ENCODE measurements around the gene IPO4.
"Not testable (repeated sequence)": the region's sequence is repeated elsewhere in the genome, so short reads cannot be mapped to it uniquely, and the experiment has no call there.

IPO4 gene

DNA sequence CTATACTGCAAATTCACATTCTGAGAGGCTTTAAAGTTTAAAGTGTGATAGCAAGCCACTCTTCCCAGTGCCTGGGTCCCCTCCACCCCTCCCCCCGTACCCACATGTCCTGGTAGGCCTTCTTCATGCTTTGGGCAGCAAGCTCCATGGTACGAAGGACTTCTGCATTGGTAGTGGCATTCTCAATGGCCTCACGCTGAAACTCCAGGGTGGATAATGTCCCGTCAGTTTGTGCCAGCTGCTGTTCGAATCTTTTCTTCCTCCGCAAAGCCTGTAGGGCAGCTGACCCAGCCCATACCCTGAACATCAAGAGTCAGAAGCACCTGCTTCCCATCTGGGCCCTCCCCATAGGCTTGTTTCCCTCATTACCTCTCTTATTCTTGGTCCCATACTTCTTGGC is 22.7 kb upstream of the IPO4 start:
- H3K9me3 Mint-ChIP-seq = no peaks in the 10 kb centered on the region
- no peak for DNase-seq
- H3K27me3 Mint-ChIP-seq = peaks cover 6% of the 10 kb centered on the region
- CTCF ChIA-PET = interaction anchor here (1.1 kb wide), 1 partner anchor 153 kb away, joined by 3 read pairs; no protein-coding TSS in a partner anchor
- peak overlapping the region; percentile 81 for H3K4me3 Mint-ChIP-seq
- peaks cover 70% of the 10 kb centered on the region for H3K4me1 Mint-ChIP-seq
- peaks cover 63% of the 10 kb centered on the region for H3K36me3 Mint-ChIP-seq
- peak overlapping the region; percentile 95 for H3K27ac Mint-ChIP-seq

- Mint-ChIP-seq H3K27ac (no peak overlapping the region), H3K4me3 (no peak overlapping the region), H3K9me3 (peaks cover 6% of the 10 kb centered on the region), H3K27me3 (no peaks in the 10 kb centered on the region), H3K36me3 (peaks cover 80% of the 10 kb centered on the region), H3K4me1 (peaks cover 38% of the 10 kb centered on the region)
- no peak for DNase-seq
- CTCF ChIA-PET = interaction anchor here (1.1 to 1.3 kb wide), 2 partner anchors 12 to 100 kb away, joined by 3 read pairs; partner anchors contain the start of gene CIDEB
Observed at GRCh38 chr14:24207625-24208024, 19.0 kb upstream of the IPO4 start.

- Mint-ChIP-seq H3K27me3 (no peaks in the 10 kb centered on the region), H3K4me1 (peaks cover 34% of the 10 kb centered on the region), H3K9me3 (peaks cover 10% of the 10 kb centered on the region), H3K36me3 (peaks cover 83% of the 10 kb centered on the region), H3K27ac (peak overlapping the region; percentile 58), H3K4me3 (no peak overlapping the region)
- DNase-seq = no peak
- CTCF ChIA-PET = interaction anchor here (1.1 to 1.3 kb wide), 3 partner anchors 8 to 101 kb away, joined by 3 read pairs; partner anchors contain the start of genes CIDEB and MDP1
Observed at GRCh38 chr14:24207104-24207551, 18.5 kb upstream of the IPO4 start.

DNA sequence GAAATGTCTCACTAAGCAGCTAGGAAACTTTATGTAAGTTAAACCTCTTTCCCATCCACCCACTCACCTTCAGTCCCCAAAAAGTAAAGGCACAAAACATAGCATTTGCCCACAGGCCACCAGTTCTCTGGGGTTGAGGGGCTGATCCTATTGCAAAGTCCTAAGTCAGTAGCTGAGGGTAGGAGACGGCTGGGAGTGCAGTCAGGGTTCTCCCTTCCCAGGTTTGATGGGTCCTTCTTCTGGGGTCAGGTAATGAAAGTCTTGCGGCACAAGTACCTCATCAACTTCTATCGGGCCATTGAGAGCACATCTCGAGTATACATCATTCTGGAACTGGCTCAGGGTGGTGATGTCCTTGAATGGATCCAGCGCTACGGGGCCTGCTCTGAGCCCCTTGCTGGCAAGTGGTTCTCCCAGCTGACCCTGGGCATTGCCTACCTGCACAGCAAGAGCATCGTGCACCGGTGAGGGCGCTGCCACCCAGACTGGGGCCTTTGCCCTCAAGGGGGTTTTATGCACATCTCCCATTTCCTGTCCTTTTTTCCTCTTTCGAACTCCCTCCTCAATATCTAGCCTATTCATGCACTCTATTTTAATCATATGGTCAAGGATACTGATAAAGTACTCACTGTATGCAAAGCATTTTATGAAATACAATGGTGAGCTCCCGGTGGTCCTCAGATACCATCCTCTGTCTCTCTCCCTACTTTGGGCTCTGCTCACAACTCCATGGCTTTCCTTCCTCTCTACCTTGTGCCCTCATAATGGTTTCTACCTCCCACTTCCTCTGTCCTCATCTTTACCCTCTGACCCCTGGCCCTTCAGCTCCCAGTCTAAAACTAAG is 17.9 kb upstream of the IPO4 start:
- no peaks in the 10 kb centered on the region for H3K27me3 Mint-ChIP-seq
- no peak overlapping the region for H3K27ac Mint-ChIP-seq
- H3K4me3 Mint-ChIP-seq = no peak overlapping the region
- H3K4me1 Mint-ChIP-seq = peaks cover 28% of the 10 kb centered on the region
- H3K9me3 Mint-ChIP-seq = peaks cover 15% of the 10 kb centered on the region
- no peak for DNase-seq
- peaks cover 85% of the 10 kb centered on the region for H3K36me3 Mint-ChIP-seq
- CTCF ChIA-PET = interaction anchor here (1.1 to 1.2 kb wide), 2 partner anchors 9 to 101 kb away, joined by 3 read pairs; partner anchors contain the start of genes CIDEB and MDP1

DNA sequence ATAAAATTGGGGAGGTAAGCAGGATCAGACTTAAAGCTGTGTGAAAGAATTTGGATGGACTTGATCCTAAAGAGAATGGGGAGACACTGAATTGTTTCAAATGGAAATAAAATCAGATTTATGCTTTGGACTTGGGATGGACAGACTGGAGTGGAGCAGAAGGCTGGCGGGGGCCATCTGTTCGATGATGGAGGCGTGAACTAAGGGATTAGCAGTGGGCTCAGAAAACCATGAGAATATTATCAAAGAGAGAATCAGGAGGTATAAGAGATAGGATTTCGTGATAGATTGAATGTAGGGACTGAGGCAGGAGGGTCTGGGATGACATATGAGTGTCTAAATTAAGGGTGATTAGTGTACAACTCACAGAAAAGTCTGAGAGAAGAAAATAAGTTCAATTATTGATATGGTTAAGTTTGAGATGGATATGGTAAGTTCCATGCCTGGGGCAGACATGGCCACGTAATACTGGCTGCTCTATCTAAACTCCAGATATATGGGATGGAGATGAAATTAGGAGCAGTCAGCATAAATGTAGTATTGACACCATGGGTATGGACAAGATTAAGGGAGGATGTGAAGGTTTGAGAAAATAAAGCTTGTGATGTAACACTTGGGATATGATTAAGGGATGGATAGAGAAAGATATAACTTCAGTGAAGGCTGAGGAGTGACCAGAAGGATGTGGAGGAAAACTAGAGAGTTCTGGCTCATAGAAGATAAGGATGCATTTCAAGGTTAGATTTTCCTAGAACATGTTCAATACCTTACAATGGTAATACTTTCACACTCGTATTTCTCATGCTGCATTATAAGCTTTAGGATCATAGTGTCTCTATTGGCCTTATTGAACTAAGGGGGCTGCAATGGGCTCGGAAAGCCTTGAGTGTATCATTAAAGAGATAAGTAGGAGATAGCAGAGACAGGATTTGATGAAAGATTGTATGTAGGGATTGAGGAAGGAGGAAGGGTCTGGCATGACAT is 15.8 kb upstream of the IPO4 start:
- no peak for DNase-seq
- Mint-ChIP-seq H3K36me3 (peaks cover 82% of the 10 kb centered on the region), H3K27me3 (no peaks in the 10 kb centered on the region), H3K9me3 (peaks cover 17% of the 10 kb centered on the region), H3K4me3 (no peak overlapping the region), H3K27ac (no peak overlapping the region), H3K4me1 (peaks cover 18% of the 10 kb centered on the region)
- CTCF ChIA-PET = no interaction called here

- not testable (repeated sequence) for H3K4me3 Mint-ChIP-seq, H3K27ac Mint-ChIP-seq, H3K27me3 Mint-ChIP-seq, DNase-seq
- CTCF ChIA-PET = interaction anchor here (1.2 to 1.3 kb wide), 2 partner anchors 94 to 105 kb away, joined by 4 read pairs; partner anchors contain the start of gene CIDEB
- Mint-ChIP-seq H3K9me3 (peaks cover 17% of the 10 kb centered on the region), H3K36me3 (peaks cover 85% of the 10 kb centered on the region), H3K4me1 (peaks cover 27% of the 10 kb centered on the region)
Observed at GRCh38 chr14:24203249-24203886, 14.8 kb upstream of the IPO4 start.

DNA sequence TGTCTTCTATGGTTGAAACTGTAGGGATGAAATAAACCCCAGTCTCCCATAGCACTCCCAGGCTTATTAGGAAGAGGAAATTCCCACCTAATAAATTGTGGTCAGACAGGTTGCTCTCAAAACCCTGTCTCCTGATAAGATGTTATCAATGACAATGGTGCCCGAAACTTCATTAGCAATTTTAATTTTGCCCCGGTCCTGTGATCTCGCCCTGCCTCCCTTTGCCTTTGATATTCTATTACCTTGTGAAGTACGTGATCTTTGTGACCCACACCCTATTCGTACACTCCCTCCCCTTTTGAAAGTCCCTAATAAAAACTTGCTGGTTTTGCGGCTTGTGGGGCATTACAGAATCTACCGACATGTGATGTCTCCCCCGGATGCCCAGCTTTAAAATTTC is 13.9 kb upstream of the IPO4 start:
- DNase-seq, H3K4me3 Mint-ChIP-seq, H3K27ac Mint-ChIP-seq, H3K27me3 Mint-ChIP-seq: not testable (repeated sequence)
- peaks cover 79% of the 10 kb centered on the region for H3K36me3 Mint-ChIP-seq
- CTCF ChIA-PET = interaction anchor here (1.2 to 1.3 kb wide), 2 partner anchors 94 to 106 kb away, joined by 4 read pairs; partner anchors contain the start of gene CIDEB
- H3K4me1 Mint-ChIP-seq = peaks cover 24% of the 10 kb centered on the region
- H3K9me3 Mint-ChIP-seq = peaks cover 17% of the 10 kb centered on the region

GRCh38 chr14:24198814-24199524 is 10.4 kb upstream of the IPO4 start:
- peaks cover 58% of the 10 kb centered on the region for H3K36me3 Mint-ChIP-seq
- H3K27me3 Mint-ChIP-seq = no peaks in the 10 kb centered on the region
- no peak overlapping the region for H3K27ac Mint-ChIP-seq

DNA sequence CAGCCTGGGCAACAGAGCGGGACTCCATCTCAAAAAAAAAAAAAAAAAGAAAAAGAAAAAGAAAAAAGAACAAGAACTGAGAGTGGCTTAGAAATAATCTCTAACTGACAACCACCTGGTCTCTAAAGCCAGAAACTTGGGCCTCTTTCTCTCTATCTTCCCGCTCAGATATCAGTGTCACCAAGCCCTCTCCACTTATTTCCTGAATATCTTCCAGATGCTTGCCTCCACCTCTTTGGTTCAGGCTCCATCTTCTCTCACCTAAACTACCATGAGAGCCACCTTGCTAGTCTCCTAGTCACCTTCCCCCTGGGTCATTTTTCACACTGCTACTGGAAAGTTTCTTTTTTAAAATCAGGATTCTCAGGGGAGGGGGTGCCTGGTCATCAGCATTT is 8.4 kb upstream of the IPO4 start:
- Mint-ChIP-seq H3K4me1 (peaks cover 51% of the 10 kb centered on the region), H3K36me3 (peaks cover 54% of the 10 kb centered on the region), H3K27me3 (no peaks in the 10 kb centered on the region), H3K9me3 (peaks cover 6% of the 10 kb centered on the region), H3K4me3 (peak overlapping the region; percentile 98), H3K27ac (no peak overlapping the region)
- DNase-seq = no peak
- CTCF ChIA-PET = interaction anchor here (1.4 to 2.7 kb wide), 2 partner anchors 18 to 113 kb away, joined by 3 to 8 read pairs; partner anchors contain the start of genes LTB4R2 and MDP1

More at GRCh38 chr14:24198814-24199524, 10.4 kb upstream of the IPO4 start:
- H3K4me1 Mint-ChIP-seq = peaks cover 38% of the 10 kb centered on the region
- CTCF ChIA-PET = interaction anchor here (0.6 kb wide), 2 partner anchors 17 to 41 kb away, joined by 3 to 5 read pairs; partner anchors contain the start of gene MDP1
- no peak overlapping the region for H3K4me3 Mint-ChIP-seq
- DNase-seq = no peak
- peaks cover 17% of the 10 kb centered on the region for H3K9me3 Mint-ChIP-seq

DNA sequence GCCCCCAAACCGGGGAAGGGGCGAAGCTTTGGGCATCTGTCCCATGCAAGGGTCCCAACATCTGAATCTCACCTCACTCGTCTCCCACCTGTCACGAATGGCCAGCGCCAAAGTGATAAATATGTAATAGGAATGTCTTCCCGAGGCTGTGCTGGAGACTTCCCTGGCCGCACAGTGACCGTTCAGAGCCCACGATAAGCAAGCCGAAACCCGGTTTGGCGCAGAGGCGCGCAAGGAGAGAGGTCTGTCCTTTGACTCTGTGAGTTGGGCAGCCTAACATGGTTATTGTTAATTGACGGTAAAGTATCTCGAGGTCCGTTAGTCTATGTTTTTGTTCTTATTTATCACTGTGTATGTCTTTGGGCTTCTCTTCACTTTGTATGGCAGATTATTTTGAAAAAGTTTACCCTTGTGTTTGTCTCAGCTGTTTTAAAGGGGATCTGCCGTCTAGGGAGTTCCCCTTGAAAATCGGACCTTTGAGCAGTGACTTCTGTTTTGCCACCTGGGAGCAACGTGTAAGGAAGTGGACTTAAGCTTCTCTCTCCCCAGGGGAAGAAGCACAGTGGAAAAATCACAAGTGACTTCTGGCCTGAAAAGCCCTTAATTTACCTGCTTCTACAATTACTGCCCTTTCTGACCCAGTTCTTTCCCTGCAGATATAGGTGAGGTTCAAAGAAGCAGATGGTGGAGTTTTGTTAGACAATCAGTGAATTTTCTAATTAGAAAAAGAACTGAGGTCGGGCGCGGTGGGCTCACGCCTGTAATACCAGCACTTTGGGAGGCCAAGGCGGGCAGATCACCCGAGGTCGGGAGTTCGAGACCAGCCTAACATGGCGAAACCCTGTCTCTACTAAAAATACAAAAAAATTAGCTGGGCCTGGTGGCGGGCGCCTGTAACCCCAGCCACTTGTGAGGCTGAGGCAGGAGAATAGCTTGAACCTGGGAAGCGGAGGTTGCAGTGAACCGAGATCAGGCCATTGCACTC is 7.7 kb upstream of the IPO4 start:
- DNase-seq = no peak
- Mint-ChIP-seq H3K27me3 (no peaks in the 10 kb centered on the region), H3K9me3 (peaks cover 1% of the 10 kb centered on the region), H3K36me3 (peaks cover 55% of the 10 kb centered on the region), H3K27ac (peak overlapping the region; percentile 98), H3K4me3 (peak overlapping the region; percentile 98), H3K4me1 (peaks cover 55% of the 10 kb centered on the region)
- CTCF ChIA-PET = interaction anchor here (0.9 to 2.7 kb wide), 6 partner anchors 17 to 235 kb away, joined by 3 to 8 read pairs (median 4); partner anchors contain the start of genes CHMP4A, IRF9, LTB4R2 and MDP1

DNA sequence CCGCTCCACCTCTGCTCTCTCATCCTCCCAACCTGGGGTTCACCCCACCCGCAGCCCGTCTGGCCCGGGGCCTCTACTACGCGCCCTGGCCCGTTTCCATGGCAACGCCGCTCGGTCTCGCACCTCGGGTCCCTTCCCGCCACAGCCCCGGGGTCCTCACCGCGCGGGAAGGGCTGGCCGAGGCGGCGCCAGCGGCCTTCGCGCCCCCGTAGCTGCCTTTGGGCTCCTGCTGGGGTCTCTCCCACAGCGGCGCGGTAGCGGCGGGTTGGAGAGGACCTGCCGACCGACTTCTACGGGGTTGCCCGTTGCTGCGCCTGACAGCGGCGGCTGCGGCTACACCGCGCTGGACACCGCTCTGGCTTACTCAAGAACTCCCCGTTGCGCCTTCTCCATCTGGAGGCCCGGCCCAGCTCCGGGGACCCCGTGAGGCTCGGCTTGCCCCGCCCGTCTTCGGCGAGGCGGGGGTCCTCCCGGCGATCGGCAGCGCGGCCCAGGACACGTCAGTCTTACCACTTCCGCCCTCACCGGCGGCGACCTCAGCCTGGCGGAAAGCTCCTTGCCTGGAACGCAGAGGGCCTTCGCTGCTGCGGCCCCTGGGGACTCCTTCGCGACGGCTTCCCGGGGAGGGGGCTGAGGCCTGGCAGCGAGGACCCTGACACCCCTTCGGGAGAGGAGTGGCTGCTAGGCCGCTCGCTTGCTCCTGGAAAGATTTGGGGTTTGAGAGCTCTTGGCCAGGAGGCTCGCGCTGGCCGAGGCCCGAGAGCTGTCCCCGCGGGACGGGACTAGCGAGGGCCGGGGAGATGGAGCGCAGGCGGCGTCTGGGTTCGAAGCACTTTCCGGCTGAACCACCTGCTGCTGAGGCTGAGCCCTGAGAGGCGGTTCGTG is 6.8 kb upstream of the IPO4 start, which contains the start of gene TM9SF1:
Gene TM9SF1, minus strand, starts transcription at position 256 of the 885 bp plus-strand sequence. CDS start 422 bp downstream, outside the sequence.
- H3K9me3 Mint-ChIP-seq = no peaks in the 10 kb centered on the region
- no peaks in the 10 kb centered on the region for H3K27me3 Mint-ChIP-seq
- DNase-seq = peak; percentile 94
- H3K27ac Mint-ChIP-seq = peak within 1 kb of the TSS; percentile 98
- H3K4me3 Mint-ChIP-seq = peak within 1 kb of the TSS; percentile 98
- H3K36me3 Mint-ChIP-seq = peaks cover 52% of the 10 kb centered on the region
- H3K4me1 Mint-ChIP-seq = peaks cover 58% of the 10 kb centered on the region
- CTCF ChIA-PET = interaction anchor here (1.0 to 2.7 kb wide), 7 partner anchors 20 to 236 kb away, joined by 3 to 8 read pairs (median 5); partner anchors contain the start of genes CIDEB, IRF9, LTB4R2 and MDP1
